GOT3 (cell line): ENCODE results near the gene SMDT1.

Source experiments
- DNase-seq: peaks from one replicate; lab custom pipeline; 2025; ENCODE audit warnings: mixed read lengths; lab: John Stamatoyannopoulos, UW

SMDT1 gene

DNA sequence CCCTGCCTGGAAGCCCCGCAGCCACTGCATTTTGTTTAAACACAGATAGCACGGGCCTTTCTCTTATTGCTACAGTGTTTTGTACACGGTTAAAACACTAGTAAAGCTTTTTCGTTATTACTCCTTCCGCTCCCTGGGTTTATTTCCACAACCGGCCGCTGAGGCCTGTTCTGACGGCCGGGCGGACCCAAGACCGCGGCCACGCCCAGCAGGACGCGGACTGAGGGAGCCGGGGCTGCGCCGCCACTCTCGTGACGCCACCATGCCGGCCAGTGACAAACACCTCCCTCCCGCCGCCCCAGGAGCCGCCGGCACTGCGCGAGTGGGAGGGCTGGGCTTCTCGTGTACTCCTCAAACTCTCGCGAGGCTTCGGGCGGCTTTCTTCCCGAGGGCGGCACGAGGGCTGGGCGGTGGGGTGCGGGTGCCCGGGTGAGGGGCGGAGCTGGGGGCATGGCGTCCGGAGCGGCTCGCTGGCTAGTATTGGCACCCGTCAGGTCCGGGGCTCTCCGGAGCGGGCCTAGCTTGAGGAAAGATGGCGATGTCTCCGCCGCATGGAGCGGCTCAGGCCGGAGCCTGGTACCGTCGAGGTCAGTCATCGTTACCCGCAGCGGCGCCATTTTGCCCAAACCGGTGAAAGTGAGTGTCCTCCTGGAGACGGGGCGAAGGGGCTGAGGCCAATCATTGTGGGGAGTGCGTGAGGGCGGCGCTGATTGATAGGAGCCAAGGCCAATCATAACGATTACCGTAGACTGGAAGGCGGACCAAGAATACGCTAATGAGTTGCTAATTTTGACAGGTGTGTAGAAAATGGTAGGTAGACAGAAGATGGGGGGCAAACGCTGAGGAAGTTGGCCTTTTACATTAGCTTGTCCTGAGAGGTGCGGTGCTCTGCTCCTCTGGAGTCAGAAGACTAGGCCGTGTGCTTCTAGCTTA is at the start of gene SMDT1:
SMDT1 (plus strand) TSS at position 382 of the 933 bp plus-strand sequence; CDS start at position 451, 69 bp downstream.
- peak; percentile 96 for DNase-seq

DNA sequence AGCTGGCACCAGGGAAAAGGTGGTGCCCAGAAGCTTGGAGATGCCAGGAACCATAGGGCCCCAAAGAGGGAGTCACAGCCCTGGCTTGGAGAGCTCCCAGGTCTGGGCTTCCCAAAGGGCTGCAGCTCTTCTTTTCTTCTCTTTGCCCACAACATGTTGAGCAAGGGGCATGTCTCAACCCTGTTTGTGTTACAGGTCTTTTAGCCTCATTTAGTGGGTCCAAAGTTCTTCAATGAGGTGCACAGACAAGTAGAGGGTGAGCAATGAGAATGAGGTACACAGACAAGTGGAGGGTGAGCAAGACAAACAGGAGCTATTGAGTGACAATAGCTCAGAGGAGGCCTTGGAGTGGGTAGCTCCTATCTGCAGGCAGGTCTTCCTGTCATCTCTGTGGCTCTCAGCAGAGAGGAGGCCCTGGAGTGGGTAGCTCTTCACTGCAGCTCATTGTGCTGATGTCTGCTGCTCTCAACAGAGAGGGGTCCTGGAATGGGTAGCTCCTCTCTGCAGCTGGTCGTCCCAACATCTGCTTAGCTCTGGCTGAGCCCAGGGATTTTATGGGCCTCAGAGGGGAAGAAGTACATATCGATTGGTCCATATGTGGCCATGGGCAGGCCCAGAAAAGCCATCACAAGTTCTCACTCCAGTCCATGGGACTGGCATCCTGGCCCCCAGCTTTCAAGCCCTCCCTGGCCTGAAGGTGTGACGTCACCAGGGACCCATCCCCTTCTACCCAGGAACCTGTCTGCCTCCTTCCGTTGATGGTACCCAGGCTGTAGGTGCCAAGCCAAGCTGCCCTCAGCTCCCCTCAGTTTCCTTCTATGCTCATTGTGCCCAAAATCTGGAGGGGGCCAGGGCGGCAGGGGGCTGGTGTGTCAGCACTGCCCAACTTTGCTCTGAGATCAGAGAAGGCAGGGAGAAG is 46.0 kb upstream of the SMDT1 start:
- DNase-seq, result no peak

DNA sequence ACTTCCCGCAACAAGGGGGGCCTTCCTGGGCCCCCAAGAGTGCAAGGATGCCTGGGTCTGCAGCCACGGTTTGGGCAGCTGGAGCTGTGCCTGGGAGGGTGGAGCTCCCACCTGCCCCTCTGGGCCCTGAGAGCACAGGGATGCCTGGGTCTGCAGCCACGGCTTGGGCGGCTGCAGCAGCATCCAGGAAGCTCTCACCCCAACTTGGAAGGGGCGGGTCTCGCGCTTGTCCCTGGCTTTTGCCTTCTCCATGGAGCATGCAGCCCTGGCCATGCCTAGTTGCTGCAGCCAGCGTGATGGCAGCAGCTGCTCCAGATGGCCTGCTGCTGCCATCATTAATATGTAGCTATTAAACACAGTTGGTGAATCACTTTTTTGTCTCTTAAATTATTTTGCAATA is 44.2 kb upstream of the SMDT1 start:
- DNase-seq, result no peak

DNA sequence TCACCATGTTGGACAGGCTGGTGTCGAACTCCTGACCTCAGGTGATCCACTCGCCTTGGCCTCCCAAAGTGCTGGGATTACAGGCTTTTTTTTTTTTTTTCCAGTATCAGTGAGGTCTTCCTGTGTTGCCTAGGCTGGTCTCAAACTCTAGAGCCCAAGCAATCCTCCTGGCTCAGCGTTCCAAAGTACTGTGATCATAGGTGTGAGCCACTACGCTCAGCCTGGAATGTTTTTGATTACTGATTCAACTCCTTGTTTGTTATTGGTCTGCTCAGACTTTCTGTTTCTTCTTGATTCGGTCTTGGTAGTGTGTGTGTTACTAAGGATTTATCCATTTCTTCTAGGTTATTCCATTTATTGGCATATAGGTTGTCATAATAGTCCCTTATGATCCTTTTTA is 40.2 kb upstream of the SMDT1 start:
- DNase-seq, result no peak

- no peak for DNase-seq
These were observed 37.7 kb upstream of the SMDT1 start for GRCh38 chr22:42041784-42042183.

DNA sequence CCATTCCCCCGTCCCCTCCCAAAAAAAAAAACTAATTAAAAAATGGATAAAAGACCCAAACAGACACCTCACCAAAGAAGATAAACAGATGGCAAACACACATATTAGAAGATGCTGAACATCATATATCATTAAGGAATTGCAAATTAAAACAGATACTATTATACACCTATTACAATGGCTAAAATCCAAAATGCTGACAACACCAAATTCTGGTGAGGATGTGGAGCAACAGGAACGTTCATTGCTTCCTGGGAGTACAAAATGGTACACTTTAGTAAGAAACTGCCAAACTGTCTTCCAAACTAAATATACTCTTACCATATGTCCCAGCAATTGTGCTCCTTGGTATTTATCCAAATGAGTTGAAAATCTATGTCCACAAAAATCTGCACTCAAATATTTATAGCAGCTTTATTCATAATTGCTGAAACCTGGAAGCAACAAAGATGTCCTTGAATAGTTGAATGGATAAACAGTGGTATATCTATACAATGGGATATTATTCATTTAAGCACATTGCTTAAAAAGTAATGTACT is 28.8 kb upstream of the SMDT1 start:
- no peak for DNase-seq

DNA sequence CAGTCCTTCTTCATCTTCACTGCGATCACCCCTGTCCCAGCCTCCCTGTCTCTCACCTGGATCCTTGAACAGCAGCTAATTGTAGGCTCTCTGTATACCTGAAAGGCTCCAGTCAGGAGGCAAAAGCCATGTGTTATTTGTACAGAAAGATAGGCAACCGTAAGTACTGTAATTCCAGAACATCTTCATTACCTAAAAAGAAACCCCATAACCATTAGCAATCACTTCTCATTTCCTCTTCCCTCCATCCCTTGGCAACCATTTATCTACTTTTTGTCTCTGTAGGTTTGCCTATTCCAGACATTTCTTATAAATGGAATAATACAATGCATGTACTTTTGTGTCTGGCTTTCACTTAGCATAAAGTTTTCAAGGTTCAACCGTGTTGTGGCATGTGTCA is 26.7 kb upstream of the SMDT1 start:
- no peak for DNase-seq

GRCh38 chr22:42056757-42057511 is 22.6 kb upstream of the SMDT1 start:
- DNase-seq, result no peak

DNA sequence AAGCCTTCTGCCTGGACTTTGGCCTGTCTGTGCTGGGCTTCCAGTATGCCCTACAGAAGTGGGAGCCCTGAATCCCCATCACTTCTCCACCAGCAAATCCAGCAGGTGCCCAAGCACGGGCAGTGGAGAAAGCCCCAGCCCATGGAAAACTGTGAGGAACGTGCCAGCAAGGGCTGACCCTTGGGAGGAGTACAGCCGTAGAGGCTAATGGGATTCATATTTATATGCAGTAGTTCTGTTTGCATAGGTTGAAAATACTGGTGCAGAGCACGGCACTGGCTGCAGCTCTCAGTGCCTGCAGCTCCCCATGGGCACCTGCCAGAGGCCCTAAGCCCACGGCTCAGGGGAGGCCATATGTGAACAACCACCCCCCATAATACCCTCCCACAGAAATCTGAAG is 19.0 kb upstream of the SMDT1 start:
- DNase-seq, result no peak

- DNase-seq, result no peak
These were observed 18.5 kb upstream of the SMDT1 start for GRCh38 chr22:42061041-42061440.

DNA sequence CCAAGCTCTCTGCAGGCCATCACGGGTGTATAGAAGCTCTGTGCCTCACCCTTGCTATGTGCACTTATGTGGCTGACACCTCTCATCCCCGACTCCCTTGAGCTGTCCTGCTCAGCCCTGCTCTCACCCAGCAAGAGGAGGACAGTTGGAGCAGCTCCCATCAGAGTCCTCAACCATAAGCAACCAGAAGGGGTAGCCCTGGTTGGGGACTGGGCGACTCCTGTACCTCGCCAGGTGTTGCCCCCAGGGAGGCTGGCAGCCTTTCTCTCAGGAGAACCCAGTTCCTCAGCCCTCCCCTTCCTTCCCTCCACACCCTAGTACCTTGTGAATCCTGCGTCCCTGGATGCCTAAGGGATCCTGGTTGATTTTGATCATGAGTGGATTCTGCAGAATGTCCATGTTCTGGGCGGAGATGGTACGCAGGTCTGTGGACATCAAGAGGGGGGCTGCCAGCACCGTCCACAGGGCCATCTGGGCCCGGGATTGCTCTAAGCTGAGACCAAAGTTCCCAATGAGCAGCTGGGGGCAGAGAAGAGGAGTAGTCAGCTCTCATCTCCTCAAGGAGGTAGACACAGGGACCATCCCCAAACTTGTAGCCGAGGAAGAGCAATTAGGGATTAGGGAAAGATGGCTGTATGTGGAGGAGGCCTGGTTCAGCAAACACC is 16.9 kb upstream of the SMDT1 start:
- no peak for DNase-seq

DNA sequence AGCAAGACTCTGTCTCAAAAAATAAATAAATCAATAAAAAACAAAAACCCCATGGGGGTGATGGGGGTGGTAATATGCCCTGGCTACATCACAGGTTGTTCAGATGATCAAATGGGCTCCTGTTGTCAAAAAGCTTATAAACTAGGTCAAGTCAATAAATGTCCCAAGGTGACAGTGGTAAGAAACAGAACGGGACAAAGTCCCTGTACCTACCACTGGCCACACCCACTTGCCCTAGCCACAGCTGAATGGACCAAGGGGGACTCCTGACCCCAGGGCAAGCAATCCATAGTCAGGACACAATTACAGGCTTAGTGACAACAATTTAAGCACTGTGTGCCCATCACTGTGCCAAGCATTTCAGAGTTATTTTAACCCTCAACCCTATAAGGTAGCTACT is 14.9 kb upstream of the SMDT1 start:
- DNase-seq, result no peak

GRCh38 chr22:42065438-42066125 is 13.9 kb upstream of the SMDT1 start:
- DNase-seq, result no peak

GRCh38 chr22:42066126-42066761 is 13.3 kb upstream of the SMDT1 start:
- no peak for DNase-seq

DNA sequence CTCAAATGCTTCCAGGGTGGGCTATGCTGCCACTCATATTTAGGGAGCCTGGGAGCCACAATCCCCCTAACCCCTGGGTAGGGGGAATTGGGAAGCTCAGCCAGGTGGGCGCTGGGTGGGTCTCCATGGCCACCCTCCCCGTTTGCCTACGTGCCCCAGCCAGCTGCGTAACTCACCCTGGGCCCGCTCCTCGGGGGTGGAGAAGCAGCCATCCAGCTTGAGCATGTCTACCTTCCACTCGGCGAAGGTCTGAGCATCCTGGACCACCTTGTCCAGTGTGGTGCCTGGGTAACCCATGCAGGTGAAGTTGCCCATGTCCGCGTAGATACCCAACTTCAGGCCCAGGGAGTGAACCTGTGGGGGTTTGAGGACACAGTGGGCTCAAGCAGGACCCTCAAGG is 12.6 kb upstream of the SMDT1 start:
- no peak for DNase-seq

DNA sequence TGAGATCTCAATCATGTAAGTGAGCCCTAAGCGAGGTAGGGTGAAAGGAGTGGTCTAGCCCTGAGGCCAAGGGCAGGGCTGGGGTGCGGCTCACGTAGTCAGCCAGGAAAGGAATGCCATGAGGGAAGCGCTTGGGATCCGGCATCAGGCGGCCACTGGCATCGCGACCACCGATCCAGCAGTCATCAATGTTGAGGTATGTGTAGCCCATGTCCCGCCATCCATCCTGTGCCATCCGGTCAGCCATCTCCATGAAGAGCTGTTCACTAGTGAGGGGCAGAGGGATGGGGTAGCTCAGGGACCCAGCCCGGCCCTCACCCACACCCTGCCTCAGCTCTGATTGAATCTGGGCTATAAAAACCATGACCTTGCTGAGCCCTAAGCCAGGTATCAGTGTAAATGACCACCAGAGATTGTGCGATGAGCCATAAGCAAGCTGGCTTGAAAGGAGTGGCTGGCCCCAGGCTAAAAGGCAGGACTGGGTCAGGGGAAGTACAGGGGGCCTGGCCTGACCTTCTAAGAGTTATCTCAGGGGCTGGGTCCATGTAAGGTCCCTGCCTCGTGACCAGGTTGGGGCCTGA is 11.7 kb upstream of the SMDT1 start:
- DNase-seq, result no peak

DNA sequence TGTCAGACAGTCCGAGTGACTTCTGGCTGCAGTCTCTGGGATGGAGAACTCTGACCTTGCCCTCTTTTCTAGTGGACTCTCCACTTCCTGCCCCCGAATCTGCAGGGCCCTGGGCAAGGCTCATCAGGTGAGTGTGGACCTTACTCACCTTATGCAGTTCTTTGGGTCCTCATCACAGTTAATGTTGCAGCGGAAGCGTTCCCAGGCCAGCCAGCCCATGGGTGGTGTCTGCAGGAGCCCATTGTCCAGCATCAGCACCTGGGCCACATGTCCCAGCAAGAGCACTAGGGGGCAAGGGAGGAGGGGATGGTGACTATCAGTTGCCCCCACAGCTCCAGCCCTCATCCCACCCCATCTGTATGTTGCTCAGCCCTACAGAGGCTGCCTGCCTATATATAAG is 11.2 kb upstream of the SMDT1 start:
- DNase-seq, result no peak

DNA sequence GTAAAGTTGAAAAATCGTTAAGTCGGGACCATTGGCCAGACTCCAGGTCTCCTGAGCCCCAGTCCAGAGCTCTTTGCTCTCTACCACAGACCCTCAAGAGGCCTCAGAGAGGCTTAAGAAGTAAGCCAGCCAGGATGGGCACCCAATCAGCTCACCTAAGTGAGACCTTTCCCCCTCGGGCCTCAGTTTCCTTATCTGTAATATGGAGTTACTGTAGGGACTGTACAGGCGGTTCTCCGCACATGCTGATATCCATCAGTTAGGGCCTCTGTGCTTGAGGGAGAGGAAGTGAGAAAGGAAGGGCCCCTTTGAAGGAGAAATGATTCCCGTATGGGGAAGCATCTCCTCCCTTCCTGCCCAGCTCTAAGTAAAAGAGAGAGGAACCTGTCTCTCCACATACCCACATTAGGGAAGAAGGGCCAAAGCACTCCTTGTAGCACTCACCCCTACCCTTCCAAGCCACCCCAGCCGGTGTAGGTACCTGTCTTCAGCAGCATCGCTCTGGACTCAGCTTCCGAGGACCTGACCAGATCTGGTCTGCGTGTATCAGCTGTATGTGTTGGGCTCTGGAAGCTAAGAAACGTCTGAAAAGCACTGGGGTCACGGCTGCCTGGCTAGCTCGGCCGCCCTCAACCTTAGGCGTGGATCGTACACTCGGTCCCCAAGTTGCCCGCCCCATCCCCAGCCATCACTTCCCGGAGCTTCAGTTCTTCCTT is 9.5 kb upstream of the SMDT1 start:
- no peak for DNase-seq
